GM23248 (cell line): Measurements from ENCODE around the gene CCDC70.

Source experiments
- EZH2 ChIP-seq: fragments of 200-600 bp; sonication (generic); IDR thresholded peaks from 2 replicates; pipeline ENCODE4 v1.6.1; 2018; ENCODE audit warnings: antibody characterized with exemption, mild to moderate bottlenecking; ENCODE audit not compliant: insufficient read depth, poor library complexity, severe bottlenecking
- EZH2phosphoT487 ChIP-seq: fragments of 200-600 bp; sonication (generic); IDR thresholded peaks from 2 replicates; pipeline ENCODE4 v1.6.1; 2018; ENCODE audit warnings: antibody characterized with exemption, moderate library complexity, mild to moderate bottlenecking, low read depth; ENCODE audit not compliant: insufficient read depth

DNA sequence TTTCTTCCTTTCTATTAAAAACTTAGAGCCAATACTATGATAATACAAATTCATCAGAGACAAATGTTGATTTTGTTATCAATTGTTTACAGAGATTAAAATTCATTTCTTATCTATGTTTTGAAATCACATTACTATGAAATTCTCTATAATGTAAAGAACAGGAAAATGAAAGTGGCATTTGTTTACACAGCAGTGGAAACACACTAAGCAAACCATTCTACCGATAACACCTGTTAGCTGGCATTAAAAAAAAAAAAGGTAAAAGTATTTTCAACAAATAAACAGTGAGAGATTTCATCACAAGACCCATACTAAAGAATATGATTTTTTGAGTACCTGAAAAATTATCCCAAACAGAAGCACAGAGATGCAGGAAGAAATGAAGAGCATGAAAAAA is 4.8 kb upstream of the CCDC70 start:
- TF ChIP-seq EZH2 (no peak), EZH2phosphoT487 (no peak)
